Measurements from ENCODE around the gene FHAD1.
A peak's percentile ranks its signal among the peaks of the same experiment; 100 is the strongest.

The FHAD1 gene

DNA sequence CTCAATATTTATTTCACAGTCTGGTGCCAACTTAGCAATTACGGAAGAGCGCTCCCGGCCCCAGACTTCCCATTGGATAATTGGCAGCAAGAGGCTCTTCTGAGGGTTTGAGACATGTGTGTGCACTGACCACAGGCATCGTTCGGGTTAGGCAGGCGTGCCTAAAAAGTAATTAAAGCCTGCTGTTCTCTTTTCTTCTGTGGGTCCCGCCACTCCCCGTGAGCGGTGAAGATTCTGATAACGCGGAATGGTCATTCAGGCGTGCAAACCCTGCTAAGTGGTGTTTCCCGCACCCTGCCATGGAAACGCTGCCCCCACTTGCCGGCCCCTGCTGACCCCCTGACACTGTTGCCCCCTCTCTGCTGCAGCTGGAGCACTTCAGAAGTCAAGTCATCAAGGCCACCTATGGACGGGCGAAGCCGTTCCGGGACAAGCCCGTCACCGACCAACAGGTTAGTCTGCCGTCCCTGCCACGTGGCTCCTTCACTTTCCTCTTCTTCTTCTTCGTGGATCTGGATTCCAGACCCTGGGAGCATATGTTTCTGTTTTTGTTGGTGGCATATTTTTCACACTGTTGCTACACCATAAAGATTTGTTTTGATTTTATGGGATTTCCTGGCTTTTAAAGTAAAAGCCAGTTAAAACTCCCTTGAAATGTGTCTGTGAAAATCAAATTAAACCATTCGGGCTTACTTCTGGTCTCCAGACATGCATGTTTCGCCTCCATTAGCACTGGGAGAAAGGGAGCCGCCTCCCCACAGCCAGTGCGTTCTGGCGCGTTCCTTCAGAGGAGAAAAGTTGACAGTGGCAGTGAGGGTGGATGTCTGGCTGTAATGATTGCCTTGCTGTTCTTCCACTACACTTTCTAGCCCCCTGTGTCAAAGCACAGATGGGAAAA lies 79.9 kb downstream of the FHAD1 start:
- no peak for DNase-seq (ENCODE audit: low spot score)

DNA sequence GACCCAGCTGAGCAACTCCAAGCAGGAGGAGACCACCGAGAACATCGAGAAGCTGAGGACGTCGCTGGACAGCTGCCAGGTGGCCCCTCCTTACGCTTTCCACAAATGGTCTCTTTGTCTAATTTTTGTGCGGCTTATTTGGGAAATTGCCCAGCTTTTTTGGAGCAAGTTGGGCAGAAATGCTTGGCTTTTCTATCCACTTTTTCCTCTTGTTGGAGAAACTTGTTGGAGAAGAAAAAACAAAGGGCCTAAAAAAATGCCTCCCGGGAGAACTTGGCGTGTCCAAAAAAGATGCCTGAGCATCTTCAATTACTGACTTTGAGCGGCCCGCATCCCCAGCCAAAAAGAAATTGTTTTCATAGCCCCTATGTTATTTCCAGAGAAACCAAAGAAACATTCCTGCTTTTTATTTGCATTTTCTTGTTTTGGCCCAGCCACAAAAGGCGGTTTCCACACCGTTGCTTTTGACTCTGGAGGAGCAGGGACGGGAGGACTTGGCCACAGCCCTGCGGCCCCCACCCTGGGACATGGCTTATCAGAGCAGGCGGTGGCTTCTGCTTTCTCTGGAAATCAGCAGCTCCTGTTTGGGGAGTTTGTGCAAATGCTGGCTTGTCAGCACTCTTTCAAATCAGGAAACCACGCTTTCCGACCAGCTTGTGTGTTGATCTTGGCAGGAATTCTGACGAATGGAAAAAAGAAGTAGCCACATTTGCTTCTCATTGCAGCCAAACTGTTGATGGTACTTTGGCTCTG lies 81.5 kb downstream of the FHAD1 start:
- DNase-seq (ENCODE audit: low spot score) = no peak

DNA sequence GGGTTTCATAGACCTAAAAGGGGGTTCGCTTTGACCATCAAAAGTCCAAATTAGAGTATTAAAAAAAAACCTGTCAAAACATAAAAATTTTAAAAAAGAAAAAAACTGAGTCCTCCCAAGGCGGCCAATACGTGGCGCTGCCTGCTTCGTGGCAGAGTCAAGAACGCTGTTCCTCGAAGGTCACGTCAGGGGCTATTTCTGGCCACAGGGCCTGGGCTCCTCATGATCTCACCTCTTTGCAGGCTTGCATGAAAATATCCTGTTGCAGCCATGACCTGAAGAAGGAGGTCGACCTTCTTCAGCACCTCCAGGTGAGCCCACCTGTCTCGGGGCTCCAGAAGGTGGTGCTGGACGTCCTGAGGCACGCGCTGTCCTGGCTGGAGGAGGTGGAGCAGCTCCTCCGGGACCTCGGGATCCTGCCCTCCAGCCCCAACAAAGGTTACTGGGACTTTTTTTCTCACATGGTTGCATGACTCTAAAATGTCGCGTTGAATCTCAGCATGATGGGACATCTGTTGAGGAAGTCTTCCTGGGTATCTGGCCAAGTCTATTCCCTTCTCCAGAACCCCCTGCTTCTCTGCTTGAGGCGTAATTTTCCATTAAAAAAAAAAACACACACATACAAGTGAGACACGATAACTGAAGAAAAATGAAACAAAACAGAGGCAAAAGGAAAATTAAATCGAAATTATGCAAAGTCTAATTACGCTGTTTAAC lies 82.2 kb downstream of the FHAD1 start:
- no peak for DNase-seq (ENCODE audit: low spot score)

DNA sequence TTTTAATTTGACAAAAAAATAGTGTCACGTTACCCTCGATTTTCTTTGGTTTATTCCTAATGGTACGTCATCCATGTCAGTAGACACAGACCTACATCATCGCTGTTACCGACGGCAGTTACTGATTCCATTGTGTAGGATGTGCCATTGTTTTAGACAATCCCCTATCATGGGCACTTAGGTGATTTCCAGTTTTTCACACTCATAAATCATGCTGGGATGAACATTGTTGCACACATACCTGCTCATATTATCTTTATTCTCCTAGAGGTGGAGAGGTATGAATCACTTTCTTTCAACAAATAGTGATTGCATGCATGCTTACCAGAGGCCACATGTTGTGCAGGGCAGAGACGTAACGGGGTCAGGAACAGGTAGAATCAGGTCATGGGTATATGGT lies 83.0 kb downstream of the FHAD1 start:
- no peak for DNase-seq (ENCODE audit: low spot score)

DNA sequence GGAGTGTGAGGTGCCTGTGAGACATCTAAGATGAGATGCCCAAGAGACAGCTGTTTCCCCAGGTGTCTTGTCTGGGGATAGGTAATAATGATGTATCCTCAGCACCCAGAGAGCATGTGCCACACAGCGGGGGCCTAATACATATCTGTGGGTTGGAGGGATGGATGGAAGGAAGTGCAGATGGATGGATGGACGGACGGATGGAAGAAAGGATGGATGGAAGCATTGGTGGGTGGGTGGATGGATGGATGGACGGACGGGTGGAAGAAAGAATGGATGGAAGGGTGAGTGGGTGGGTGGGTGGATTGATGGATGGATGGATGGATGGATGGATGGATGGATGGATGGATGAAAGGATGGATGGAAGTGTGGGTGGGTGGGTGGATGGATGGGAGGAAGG lies 84.2 kb downstream of the FHAD1 start:
- no peak for DNase-seq (ENCODE audit: low spot score)

DNA sequence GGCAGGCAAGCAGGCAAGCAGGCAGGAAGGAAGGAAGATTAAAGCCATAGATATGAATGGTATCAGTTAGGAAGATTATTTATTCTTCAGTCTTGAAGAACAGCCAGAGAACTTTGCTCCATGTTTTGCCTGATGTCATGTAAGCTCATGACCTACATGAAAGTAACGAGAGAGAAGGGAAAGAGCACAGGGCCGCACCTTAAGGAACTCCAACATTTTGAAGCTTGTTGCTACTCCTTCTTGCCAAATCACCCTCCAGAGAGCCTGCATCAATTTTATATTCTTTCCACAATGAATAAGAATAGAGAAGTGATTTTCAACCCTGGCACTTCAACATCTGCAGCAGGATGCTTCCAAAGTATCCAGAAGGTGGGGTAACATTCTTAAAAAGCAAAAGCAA lies 84.7 kb downstream of the FHAD1 start:
- DNase-seq (ENCODE audit: low spot score) = no peak

DNA sequence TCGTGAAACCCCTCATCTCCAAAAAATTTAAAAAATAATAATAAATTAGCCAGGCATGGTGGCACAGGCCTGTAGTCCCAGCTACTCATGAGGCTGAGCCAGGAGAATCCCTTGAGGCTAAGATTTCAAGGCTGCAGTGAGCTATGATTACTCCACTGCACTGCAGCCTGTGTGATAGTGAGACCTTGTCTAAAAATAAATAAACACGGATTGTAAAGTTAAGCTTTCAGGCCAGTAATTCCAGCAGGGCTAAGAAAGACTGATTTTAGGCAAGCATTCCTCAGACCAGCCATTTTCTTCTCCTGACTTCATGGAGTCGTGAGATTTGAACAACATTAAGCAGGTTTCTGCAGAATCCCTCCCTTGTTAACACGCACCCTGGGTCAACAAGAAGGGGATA lies 85.5 kb downstream of the FHAD1 start:
- DNase-seq (ENCODE audit: low spot score) = no peak

DNA sequence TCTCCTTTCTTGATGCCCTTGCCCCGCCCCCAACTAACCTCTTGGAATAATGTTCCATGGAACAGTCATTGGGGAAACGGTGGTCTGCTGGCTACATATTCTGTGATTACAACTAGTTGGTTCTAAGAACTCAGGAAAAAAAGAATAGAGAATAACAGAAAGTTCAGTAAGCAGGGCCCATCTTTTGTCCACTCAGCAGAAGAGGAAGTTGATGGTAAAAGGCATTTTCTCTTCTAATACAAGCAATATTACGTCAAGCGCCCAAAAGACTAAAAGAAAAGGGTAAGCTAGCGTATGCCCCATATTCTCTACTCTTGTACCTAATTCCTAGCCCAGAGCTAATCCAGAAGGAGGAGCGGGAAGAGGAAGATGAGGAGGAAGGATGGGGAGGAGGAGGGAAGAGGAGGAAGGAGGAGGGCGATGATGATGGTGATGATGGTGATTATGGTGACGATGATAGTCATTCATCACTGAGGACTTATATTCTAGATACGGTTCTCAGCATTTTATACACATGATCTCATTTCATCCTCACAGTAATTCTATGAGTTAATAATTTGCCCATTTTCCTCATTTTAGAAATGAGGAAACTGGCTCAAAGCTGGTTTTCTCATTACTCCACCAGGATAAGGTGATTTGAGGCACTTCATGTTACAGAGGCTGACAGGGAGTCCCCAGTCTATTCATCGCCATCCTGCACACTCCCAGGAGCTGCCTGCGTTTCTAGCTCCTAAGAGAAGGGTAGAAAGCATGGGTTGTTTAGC lies 86.1 kb downstream of the FHAD1 start:
- DNase-seq (ENCODE audit: low spot score) = no peak

DNA sequence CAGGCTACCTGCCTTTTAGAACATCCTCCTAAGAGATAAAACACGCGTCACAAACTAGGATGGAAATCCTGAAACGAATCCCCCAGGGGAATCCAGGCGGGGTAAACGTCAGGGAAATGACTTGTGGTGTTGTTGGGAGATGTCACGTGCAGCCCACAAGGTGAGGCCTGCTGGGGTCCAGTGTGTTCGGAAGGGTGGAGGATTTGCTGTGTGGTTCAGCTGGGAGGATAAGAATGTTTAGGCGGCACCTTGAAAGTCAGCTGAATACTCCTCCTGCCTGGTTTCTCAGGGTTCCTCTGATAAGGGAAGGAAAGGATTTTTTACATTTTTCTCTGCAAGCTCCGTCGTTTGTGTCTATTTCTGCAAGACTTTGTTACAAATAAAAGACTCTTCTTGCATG lies 88.0 kb downstream of the FHAD1 start:
- DNase-seq (ENCODE audit: low spot score) = no peak

DNA sequence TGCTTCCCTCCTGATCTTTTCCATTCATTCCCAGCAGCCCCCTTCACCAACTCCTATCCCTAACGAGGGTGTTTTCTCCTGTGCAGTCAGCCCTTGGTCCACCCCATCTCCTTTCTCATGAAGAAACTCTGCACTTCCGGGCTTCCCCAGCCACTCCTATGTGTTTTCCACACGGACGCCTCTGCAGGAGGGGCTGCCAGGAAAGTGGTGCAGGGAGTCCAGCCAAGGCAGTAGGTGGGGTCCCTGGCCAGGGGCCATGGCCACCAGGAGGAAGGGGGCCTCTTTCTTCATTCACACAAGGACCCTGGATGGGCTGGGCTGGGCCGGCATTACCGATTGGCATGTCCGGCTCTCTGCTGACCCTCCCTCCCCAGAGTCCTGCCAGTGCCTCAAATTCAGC lies 89.8 kb downstream of the FHAD1 start:
- DNase-seq (ENCODE audit: low spot score) = no peak

DNA sequence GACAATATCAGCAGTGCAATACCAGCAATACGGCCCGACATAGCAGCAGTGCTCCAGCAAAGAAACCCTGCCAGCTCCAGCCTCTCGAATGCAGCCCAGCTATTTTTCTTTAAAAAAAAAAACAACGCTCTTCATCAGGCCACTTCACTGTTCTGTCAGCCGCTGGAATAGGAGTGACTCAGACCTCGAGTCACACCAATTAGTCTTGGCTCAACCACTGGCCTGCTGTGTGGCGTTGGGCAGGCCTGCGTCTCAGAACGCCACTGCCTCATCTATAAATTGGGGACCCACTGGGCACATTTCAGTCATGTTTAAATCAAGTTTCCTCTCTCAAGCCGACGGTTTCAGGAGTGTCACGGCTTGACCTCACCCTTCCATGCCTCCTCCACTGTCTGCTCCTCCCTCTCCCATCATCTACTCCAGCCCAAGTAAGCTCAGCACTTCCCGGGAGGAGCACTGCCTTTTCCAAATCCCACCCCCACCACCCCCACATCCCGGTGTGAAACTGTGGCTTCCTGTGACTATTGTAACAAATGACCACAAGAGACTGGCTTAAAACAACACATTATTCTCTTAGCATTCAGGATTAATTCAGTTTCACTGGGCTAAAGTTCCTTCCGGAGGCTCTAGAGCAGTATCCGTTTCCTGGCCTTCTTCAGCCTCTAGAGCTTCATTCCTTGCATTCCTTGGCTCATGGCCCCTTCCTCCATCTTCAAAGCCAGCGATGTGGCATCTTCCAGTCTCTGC lies 90.8 kb downstream of the FHAD1 start:
- no peak for DNase-seq (ENCODE audit: low spot score)

DNA sequence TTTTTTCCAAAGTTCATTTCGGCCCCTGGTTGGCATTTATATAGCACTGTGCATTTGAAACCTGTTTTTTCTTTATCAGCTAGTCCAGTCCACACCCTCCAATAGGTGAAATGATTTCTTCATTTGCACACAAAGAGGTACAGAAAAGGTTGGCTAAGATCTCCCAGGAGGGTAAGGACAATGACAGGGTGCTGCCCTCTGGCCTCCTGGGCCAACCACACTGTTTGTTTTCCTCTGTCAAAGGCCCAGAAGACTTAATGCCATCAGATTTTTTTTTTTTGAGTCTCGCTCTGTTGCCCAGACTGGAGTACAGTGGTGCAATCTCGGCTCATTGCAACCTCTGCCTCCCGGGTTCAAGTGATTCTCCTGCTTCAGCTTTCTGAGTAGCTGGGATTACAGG lies 92.5 kb downstream of the FHAD1 start:
- DNase-seq (ENCODE audit: low spot score) = peak; percentile 46

DNA sequence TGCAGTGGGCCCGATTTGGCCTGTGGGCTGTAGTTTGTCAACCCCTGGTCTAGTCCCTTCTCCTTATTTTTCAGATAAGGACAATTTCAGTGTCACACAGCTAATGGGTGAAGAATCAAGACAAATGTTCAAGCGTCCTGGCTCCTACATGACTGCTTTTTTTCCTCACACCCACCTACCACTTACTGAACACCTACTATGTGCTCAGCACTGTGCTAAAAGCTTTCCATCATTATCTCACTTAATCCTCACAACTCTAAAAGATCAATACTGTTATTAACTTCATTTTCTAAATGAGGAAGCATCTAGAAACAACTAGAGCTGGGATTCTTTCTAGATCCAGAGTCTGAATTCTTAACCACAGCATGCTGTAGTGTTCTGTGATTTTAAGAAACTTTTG lies 94.2 kb downstream of the FHAD1 start:
- DNase-seq (ENCODE audit: low spot score) = no peak

DNA sequence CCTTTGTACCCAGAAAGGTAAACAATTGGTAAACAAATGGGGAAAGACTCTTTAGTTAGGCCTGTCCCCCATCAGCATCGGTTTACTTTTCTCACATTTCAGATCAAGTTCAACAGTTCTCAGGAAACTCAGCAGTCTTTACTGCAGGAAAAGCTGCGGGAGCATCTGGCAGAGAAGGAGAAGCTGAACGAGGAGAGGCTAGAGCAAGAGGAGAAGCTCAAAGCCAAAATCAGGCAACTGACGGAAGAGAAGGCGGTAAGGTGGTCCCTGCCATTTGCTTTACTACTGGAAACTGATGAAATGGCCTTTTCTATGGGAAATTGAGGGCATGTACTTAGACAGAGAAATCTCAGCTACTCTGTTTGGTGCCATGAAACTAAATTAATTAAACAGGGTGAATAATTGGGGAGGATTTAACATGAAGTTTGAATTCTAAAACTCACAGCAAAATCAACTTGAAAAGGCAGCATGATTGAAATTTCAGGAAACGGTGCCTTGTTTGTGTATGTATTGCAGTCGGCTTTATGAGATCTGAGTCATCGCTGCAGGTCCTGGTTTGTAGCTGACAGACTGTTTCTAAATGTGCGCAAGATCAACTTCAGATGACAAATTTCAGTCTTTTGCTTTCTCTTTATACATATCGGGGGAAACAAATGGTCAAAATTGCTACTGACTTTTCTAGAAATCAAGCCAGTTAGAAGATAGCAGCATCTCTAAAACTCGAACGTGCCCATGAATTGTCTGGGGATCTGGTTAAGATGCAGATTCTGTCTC lies 94.8 kb downstream of the FHAD1 start:
- no peak for DNase-seq (ENCODE audit: low spot score)

DNA sequence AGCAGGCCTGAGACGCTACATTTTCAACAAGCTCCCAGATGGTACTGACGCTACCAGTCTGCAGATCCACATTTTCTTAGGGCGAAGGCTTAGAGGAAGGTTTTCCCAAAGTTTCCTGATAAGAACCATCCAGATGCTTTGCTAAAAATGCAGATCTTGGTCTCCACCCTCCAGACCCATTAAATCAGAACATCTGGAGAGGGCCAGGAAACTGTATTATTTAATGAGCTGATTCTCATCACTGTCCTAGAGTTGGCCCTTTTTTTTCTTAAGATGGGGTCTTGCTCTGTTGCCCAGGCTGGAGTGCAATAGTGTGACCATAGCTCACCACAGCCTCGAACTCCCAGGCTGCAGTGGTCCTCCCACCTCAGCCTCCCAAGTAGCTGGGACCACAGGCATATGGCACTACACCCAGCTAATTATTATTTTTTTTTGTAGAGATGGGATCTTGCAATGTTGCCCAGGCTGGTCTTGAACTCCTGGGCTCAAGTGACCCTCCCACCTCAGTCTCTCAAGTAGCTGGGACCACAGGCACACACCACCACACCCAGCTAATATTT lies 95.5 kb downstream of the FHAD1 start:
- no peak for DNase-seq (ENCODE audit: low spot score)

DNA sequence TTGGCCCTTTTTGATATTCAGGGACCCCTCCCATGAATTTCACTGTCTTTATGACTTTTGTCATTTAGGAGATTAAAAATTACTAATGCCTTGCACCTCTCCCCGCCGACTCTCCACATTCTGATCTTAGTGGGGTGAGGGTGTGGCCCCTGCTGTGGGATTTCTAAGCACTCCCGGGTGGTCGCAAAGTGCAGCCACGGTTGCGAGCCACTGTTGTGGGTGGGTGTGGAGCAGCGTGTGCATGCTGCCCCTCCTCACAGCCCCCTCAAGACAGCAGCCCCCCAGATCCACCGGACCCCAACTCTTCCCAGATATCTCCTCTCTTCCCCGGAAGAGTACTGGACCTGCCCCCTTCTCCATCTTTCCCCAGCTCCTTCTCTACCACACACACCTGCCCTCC lies 96.1 kb downstream of the FHAD1 start:
- no peak for DNase-seq (ENCODE audit: low spot score)

DNA sequence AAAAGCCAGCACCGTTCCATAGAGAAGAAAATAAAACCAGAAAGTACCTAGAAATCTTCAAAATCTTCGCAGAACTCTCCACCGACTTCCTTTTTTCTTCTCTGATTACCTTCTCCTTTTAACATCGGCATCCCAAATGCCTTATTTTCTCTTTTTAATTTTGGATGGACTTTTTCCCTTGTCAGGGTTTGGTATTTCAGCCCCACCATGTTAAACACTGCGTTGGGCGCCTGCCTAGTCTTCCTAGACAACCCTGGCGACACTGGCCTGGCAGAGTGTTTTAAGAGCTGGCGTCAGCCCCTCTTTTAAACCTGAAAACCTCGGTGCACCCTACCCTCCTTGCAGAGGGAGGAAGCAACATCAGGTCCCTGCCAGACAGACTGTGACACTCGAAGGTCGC lies 96.7 kb downstream of the FHAD1 start:
- DNase-seq (ENCODE audit: low spot score) = no peak

DNA sequence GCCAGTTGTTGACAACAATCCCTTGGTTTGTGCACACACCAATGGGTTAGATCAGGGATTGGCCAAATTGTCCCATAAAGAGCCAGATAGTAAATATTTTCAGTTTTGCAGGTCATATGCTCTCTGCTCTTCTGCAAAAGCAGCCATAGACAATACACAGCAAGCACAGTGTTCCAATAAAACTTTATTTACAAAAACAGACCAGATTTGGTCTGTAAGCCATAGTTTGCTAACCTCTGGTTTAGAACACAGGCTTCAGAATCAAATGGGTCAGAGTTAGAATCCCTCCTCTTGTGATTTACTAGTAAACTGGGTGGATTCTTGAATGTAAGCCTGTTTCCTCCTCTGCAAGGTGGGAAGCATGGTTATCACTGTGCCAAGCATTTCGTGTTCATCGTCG lies 97.4 kb downstream of the FHAD1 start:
- no peak for DNase-seq (ENCODE audit: low spot score)

DNA sequence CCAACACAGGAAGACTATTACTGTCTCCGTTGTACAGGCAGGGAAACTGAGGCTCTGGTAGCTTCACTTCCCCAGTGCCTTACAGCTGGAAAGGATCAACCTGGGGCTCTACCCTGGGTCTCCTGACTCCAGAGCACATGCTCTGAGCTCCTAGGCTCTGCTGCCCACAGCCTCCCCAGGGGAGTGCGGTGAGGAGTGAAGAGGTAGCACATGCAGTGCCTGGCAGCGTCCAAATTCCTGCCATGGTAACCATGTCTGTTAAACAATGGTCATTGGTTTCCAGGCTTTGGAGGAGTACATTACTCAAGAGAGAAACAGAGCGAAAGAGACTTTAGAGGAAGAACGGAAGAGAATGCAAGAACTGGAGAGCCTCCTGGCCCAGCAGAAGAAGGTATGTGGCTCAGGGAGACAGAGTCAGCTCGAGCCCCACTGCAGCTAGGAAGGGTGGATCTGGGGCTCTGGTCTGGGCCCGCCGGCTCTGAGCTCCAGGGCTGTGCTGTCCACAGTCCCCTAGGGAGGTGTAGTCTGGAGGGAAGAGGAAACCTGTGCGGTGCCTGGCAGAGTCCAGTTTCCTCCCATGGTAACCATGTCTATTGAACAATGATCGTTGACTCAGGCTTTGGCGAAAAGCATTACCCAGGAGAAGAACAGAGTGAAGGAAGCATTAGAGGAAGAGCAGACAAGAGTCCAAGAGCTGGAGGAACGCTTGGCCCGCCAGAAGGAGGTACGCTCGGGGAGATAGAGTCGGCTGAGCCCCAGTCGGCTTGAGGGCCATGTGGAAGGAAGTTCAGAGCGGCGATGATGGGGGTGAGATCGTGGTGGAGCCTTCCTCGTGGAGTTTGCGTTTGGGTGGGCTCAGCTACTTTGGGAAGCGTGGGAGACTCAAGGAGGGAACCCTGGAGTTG lies 98.0 kb downstream of the FHAD1 start:
- no peak for DNase-seq (ENCODE audit: low spot score)
